ENCODE data around the gene ZCCHC18.

- TF ChIP-seq POLR2AphosphoS5 (IDR thresholded peaks at IDR 0.05) = no peak
- TF ChIP-seq CTCF (IDR thresholded peaks at IDR 0.05) = no peak
- no peak for TF ChIP-seq POLR2A (IDR thresholded peaks at IDR 0.05)
Observed at GRCh38 chrX:104085919-104086318, 26.4 kb upstream of the ZCCHC18 start.

Measured in suprapubic skin (tissue), 4 donors.